Epithelial cell of esophagus (primary cell): ENCODE data around the gene FSD1.
A peak's percentile ranks its signal among the peaks of the same experiment; 100 is the strongest.

Experiments
- DNase-seq: peaks from one replicate; pipeline ENCODE4 v3.0.0; 2010; ENCODE audit warnings: low read depth
- H3K4me3 ChIP-seq: 2 replicates; pipeline ENCODE4 v1.5.1; 2011; ENCODE audit warnings: mild to moderate bottlenecking, low read length, control low read depth
- CTCF ChIP-seq: IDR thresholded peaks from 2 replicates; pipeline ENCODE4 v1.5.1; 2011; ENCODE audit warnings: low read depth, mild to moderate bottlenecking, low read length, control low read depth, inconsistent platforms; ENCODE audit not compliant: insufficient read depth; ENCODE audit errors: missing control alignments

The FSD1 gene

GRCh38 chr19:4361152-4362046, 57.0 kb downstream of the FSD1 start:
- no peak overlapping the region for H3K4me3 ChIP-seq
- no peak for DNase-seq
- no peak for TF ChIP-seq CTCF

DNA sequence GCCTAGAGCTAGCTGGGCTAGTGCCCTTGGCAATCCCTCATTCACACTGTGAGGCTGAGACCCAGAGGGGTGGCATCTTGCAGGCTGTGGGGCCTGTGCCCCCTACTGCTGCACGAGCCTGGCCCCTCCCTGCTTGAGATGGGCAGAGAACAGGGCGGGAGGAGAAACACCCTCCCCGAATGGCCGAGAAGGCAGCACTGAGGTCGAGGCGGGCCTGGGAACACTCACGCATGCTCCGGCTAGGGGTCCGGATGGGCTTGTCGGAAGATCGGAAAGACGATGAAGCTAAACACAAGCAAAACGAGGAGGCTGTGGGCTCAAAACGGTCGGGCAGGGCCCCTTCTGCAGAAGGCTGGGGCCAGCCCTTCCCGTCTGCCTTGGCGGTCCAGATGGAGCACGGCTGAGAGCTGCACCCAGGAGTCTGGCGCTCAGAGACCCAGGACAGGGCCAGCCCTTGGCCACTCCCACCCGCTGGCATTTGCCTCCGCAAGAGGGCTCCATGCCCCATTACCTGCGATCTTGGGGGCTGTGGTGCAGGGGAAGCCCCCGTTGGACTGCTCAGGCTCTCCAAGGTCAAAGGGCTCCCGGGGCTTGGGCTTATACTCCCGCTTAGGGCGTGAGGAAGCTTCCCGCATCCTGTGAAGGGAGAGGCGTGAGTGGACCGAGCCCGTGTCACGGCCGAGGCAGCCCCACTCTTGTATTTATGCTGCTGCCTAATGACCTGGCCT, 57.9 kb downstream of the FSD1 start:
- TF ChIP-seq CTCF: no peak
- DNase-seq: no peak
- no peak overlapping the region for H3K4me3 ChIP-seq

DNA sequence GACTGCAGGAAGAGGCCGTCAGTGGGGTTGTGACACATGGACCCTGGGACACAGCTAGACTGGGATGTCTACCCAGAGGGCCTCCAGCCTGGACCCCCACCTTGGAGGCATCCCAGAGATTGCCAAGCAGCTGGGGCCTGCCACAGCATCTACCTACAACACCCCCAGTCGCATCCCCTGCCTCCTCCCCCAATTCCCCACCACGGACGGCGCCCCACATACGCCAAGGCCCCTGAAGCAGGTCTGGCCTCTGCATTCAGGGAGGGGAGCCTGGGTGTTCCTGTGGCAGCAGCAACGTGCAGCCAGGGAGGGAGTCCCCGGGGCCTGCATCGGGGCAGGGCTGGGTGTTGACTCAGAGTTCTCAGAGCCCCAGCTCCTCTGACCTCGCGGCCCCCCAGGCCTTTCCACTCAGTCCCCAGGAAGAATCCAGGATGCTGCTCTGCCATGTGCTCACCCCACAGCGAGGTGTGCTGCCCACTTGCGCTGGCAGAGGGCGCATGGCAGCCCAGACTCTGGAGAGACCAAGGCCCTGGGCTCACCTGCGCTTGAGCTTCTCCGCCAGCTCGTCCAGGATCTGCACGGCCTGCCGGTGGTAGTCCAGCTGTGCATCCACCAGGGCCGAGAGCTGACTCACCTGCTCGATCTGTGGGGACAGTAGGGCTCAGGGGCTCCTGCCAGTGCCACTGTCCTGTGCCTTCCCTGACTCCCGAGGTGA, 58.6 kb downstream of the FSD1 start:
- H3K4me3 ChIP-seq: no peak overlapping the region
- no peak for DNase-seq
- TF ChIP-seq CTCF: peak; percentile 36

DNA sequence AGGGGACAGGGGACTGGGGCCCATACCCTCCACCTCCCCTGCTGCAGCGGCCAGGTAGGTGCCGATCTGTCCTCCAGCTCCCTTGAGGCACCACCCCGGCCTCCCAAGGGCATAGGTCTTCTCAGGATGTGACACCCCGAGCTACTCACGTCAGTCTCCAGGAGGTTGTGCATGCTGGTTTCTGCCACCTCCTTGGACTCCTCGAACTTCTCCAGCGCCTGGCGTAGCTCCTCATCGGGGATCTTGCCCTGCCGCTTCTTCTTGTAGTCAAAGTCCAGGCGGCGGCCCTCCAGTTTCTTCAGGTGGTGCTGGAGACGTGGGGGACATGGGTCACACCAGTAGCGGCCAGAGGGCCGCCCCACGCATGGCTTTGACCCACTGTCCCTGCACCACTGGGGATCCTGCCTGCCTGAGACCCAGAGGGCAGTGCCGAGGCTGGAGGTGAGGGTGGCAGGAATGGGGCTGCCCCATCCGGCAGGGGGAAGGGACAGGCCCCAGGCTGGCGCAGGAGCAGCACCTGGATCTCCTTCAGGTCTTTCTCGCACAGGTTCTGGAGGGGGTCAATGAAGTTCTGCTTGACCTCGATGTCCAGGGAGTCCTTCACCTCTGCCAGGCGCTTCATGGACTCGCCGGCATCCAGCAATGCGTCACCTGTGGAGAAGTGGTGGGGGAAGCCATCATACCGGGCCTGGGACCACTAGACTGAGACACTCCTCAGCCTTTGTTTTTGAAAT, 59.3 kb downstream of the FSD1 start:
- no peak for TF ChIP-seq CTCF
- H3K4me3 ChIP-seq: no peak overlapping the region
- DNase-seq: no peak

- no peak for TF ChIP-seq CTCF
- DNase-seq: no peak
- H3K4me3 ChIP-seq: no peak overlapping the region
Measured at GRCh38 chr19:4365341-4365740, 60.9 kb downstream of the FSD1 start.
